H9 (cell line): Measurements from ENCODE around the gene DRICH1. TPM values are rescaled to one million over a fixed set of nuclear protein-coding genes. Genes with fewer than 3 reads are reported as not detected.
"Not testable (repeated sequence)": the region's sequence is repeated elsewhere in the genome, so short reads cannot be mapped to it uniquely, and the experiment has no call there.

Experiments
- DNase-seq: peaks from one replicate; pipeline ENCODE4 v3.0.0-alpha.2; 2017
- H2AFZ ChIP-seq: one replicate; pipeline ENCODE4 v1.6.1; 2013; ENCODE audit warnings: mild to moderate bottlenecking, low read length, control low read depth, moderate library complexity
- H2AK5ac ChIP-seq: 2 replicates; pipeline ENCODE4 v1.6.1; 2013; ENCODE audit warnings: low read length, control low read depth, mixed read lengths; ENCODE audit not compliant: insufficient read length
- H2BK120ac ChIP-seq: one replicate; pipeline ENCODE4 v1.6.1; 2013; ENCODE audit warnings: low read depth, mild to moderate bottlenecking, low read length, control low read depth, inconsistent platforms; ENCODE audit not compliant: poor library complexity, severe bottlenecking
- H2BK12ac ChIP-seq: 2 replicates; pipeline ENCODE4 v1.6.1; 2013; ENCODE audit warnings: low read length, control low read depth, mixed read lengths, low read depth; ENCODE audit not compliant: insufficient read length
- H2BK15ac ChIP-seq: 2 replicates; pipeline ENCODE4 v1.6.1; 2013; ENCODE audit warnings: low read depth, low read length, control low read depth
- H2BK20ac ChIP-seq: one replicate; pipeline ENCODE4 v1.6.1; 2013; ENCODE audit warnings: low read depth, mild to moderate bottlenecking, low read length, control low read depth, inconsistent platforms; ENCODE audit not compliant: poor library complexity, severe bottlenecking
- H2BK5ac ChIP-seq: 2 replicates; pipeline ENCODE4 v1.6.1; 2013; ENCODE audit warnings: low read length, control low read depth, mixed read lengths; ENCODE audit not compliant: insufficient read length
- H3K14ac ChIP-seq: 2 replicates; pipeline ENCODE4 v1.6.1; 2013; ENCODE audit warnings: low read length, control low read depth; ENCODE audit not compliant: insufficient read depth
- H3K18ac ChIP-seq: 2 replicates; pipeline ENCODE4 v1.6.1; 2013; ENCODE audit warnings: low read depth, mild to moderate bottlenecking, mixed read lengths, low read length, control low read depth; ENCODE audit not compliant: insufficient read length
- H3K23ac ChIP-seq: 2 replicates; pipeline ENCODE4 v1.6.1; 2013; ENCODE audit warnings: low read length, control low read depth, mixed read lengths, low read depth; ENCODE audit not compliant: insufficient read length
- H3K23me2 ChIP-seq: 2 replicates; pipeline ENCODE4 v1.6.1; 2013; ENCODE audit warnings: low read depth, mild to moderate bottlenecking, mixed read lengths, low read length, control low read depth; ENCODE audit not compliant: insufficient read length, poor library complexity, severe bottlenecking
- H3K27ac ChIP-seq: 2 replicates; pipeline ENCODE4 v1.5.1; 2013; ENCODE audit warnings: low read length, control low read depth, mixed read lengths, low read depth; ENCODE audit not compliant: insufficient read length
- H3K27me3 ChIP-seq: 2 replicates; pipeline ENCODE4 v1.6.1; 2013; ENCODE audit warnings: low read length, control low read depth, inconsistent platforms; ENCODE audit not compliant: insufficient read depth
- H3K4ac ChIP-seq: 2 replicates; pipeline ENCODE4 v1.6.1; 2013; ENCODE audit warnings: low read depth, mild to moderate bottlenecking, control low read depth, inconsistent platforms, low read length, moderate library complexity
- H3K4me1 ChIP-seq: 2 replicates; pipeline ENCODE4 v1.6.1; 2013; ENCODE audit warnings: low read length, control low read depth, inconsistent platforms; ENCODE audit not compliant: insufficient read depth
- H3K4me2 ChIP-seq: 2 replicates; pipeline ENCODE4 v1.6.1; 2013; ENCODE audit warnings: low read length, control low read depth, mixed read lengths; ENCODE audit not compliant: insufficient read length, insufficient read depth
- H3K56ac ChIP-seq: 2 replicates; pipeline ENCODE4 v1.6.1; 2013; ENCODE audit warnings: low read depth, mild to moderate bottlenecking, mixed read lengths, low read length, control low read depth; ENCODE audit not compliant: insufficient read length
- H3K79me1 ChIP-seq: 2 replicates; pipeline ENCODE4 v1.6.1; 2013; ENCODE audit warnings: low read depth, mild to moderate bottlenecking, moderate library complexity, low read length, control low read depth, inconsistent platforms; ENCODE audit not compliant: insufficient read depth, poor library complexity, severe bottlenecking
- H3K79me2 ChIP-seq: 2 replicates; pipeline ENCODE4 v1.6.1; 2013; ENCODE audit warnings: low read length, control low read depth, inconsistent platforms; ENCODE audit not compliant: insufficient read depth
- H3K9ac ChIP-seq: 2 replicates; pipeline ENCODE4 v1.6.1; 2013; ENCODE audit warnings: low read length, control low read depth, mixed read lengths; ENCODE audit not compliant: insufficient read length; ENCODE audit errors: extremely low read depth
- H3K9me3 ChIP-seq: one replicate; pipeline ENCODE4 v1.6.1; 2013; ENCODE audit warnings: low read depth, low read length, inconsistent platforms; ENCODE audit not compliant: control insufficient read depth
- H3T11ph ChIP-seq: one replicate; pipeline ENCODE4 v1.6.1; 2013; ENCODE audit warnings: mild to moderate bottlenecking, low read length, control low read depth, inconsistent platforms
- H4K20me1 ChIP-seq: one replicate; pipeline ENCODE4 v1.6.1; 2013; ENCODE audit not compliant: control insufficient read depth, insufficient read length, insufficient read depth
- H4K5ac ChIP-seq: 2 replicates; pipeline ENCODE4 v1.6.1; 2013; ENCODE audit warnings: low read depth, mild to moderate bottlenecking, mixed read lengths, low read length, control low read depth; ENCODE audit not compliant: insufficient read length
- H4K8ac ChIP-seq: replicated peaks from 2 replicates; pipeline ENCODE4 v1.6.1; 2013; ENCODE audit warnings: low read length, control low read depth, mixed read lengths, low read depth; ENCODE audit not compliant: insufficient read length
- H4K91ac ChIP-seq: 2 replicates; pipeline ENCODE4 v1.6.1; 2013; ENCODE audit warnings: low read depth, mild to moderate bottlenecking, moderate library complexity, mixed read lengths, low read length, control low read depth; ENCODE audit not compliant: insufficient read length
- H3K27ac Mint-ChIP-seq, 3 experiments: 2 replicates in 2 of 3; 3 replicates in 1 of 3; pipeline ENCODE4 v1.8.0; 2020 to 2021; ENCODE audit warnings: mixed read lengths in 3 of 3, mild to moderate bottlenecking in 1 of 3, moderate library complexity in 1 of 3
- H3K27me3 Mint-ChIP-seq: 2 replicates; pipeline ENCODE4 v1.8.0; 2021; ENCODE audit warnings: low read depth, mild to moderate bottlenecking, moderate library complexity, mixed read lengths
- H3K36me3 Mint-ChIP-seq, 3 experiments: 2 replicates in 2 of 3; 3 replicates in 1 of 3; pipeline ENCODE4 v1.8.0; 2020 to 2021; ENCODE audit warnings: low read depth in 3 of 3, mixed read lengths in 3 of 3; ENCODE audit not compliant: insufficient read depth in 1 of 3
- H3K4me1 Mint-ChIP-seq, 2 experiments: 2 replicates each; pipeline ENCODE4 v1.8.0; 2020; ENCODE audit warnings: mixed read lengths in 2 of 2
- H3K4me3 Mint-ChIP-seq, 2 experiments: 2 replicates in 1 of 2; 3 replicates in 1 of 2; pipeline ENCODE4 v1.8.0; 2020 to 2021; ENCODE audit warnings: mild to moderate bottlenecking in 2 of 2, mixed read lengths in 2 of 2, moderate library complexity in 1 of 2
- H3K9me3 Mint-ChIP-seq, 2 experiments: 2 replicates in 1 of 2; 3 replicates in 1 of 2; pipeline ENCODE4 v1.8.0; 2020; ENCODE audit warnings: mild to moderate bottlenecking in 2 of 2, mixed read lengths in 2 of 2, moderate library complexity in 1 of 2
- CTCF ChIP-seq: fragments of 200-600 bp; sonication (generic); conservative IDR thresholded peaks from 3 replicates; pipeline ENCODE4 v1.8.0; 2021; ENCODE audit warnings: antibody characterized with exemption, mild to moderate bottlenecking
- WGBS: extraction: QIAGEN DNeasy Blood & Tissue Kit; methylation state at CpG from one replicate; pipeline ENCODE4 v1.1.7; 2013; ENCODE audit warnings: missing lambda C conversion rate, low lambda C conversion rate, mixed read lengths; ENCODE audit not compliant: insufficient read length; ENCODE audit errors: extremely low coverage; 5-methylcytosine and 5-hydroxymethylcytosine counted together
- total RNA-seq: library from RNA; stranded (reverse); gene quantifications from 2 replicates; pipeline ENCODE4 v1.2.1, GENCODE V29; 2021

Gene DRICH1
- total RNA-seq, 1 experiment from 2014 or later = not detected

DNA sequence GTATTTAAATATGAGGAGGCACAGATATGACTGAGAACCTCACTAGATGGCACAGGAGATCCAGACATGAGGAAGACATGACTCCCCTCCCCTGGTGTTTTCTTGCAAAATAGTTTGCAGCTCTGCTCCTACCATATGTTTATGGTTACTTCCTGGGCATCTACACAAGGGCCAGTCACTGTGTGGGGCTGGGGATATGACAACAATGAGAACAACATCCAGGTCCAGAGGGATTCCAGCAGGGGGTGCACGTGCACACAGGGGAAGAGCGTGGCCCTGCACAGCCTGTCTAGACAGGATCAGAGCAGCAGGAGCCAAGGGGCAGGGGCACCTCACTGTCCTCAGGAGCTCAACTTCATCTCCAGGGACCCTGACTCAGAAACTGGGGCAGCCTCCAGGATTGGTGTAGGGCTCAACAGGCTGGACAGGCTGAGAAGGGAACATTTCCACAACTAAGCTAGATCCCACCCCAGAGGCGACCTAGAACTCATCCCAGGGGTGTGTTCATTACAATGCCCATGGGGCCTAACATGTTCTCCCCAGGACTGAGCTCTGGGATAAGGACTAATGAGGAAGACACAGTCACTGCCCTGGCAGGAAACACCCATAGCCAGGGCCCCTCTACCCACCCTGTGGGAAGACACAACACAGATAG lies 4.6 kb downstream of the DRICH1 start:
- not testable (repeated sequence) for H3K4me3 Mint-ChIP-seq, H4K91ac ChIP-seq, H3K18ac ChIP-seq, H3K4me1 ChIP-seq, H2BK20ac ChIP-seq, H2AK5ac ChIP-seq, H3K23me2 ChIP-seq, H3K79me1 ChIP-seq, H2AFZ ChIP-seq, H3K4ac ChIP-seq, H3T11ph ChIP-seq, H2BK15ac ChIP-seq, H4K5ac ChIP-seq, H2BK5ac ChIP-seq, H3K9me3 ChIP-seq, H3K4me2 ChIP-seq, H3K9ac ChIP-seq, H3K36me3 Mint-ChIP-seq, H2BK120ac ChIP-seq, H3K27me3 ChIP-seq, H3K56ac ChIP-seq, H3K27ac Mint-ChIP-seq, H3K14ac ChIP-seq, H2BK12ac ChIP-seq, H3K9me3 Mint-ChIP-seq, H3K27ac ChIP-seq, H4K20me1 ChIP-seq, H4K8ac ChIP-seq, H3K23ac ChIP-seq, H3K79me2 ChIP-seq
- Mint-ChIP-seq H3K4me1 (peaks cover 6 to 10% of the 10 kb centered on the region in 2 experiments; a peak in 3 of 4 replicates), H3K27me3 (peaks cover 75% of the 10 kb centered on the region)
- peak; percentile 51 for TF ChIP-seq CTCF
- DNase-seq = peak; percentile 46
- WGBS = no CpG with 5 or more reads among the region's 3 CpGs
